Measurements from ENCODE around the gene ZNF512B.

- no peak for TF ChIP-seq CTCF (IDR thresholded peaks at IDR 0.05)
- no peak for TF ChIP-seq POLR2A (IDR thresholded peaks at IDR 0.05)
- TF ChIP-seq POLR2AphosphoS5 (IDR thresholded peaks at IDR 0.05; ENCODE audit: insufficient read depth in 1 of 2, low read depth in 1 of 2) = no peak
Measured at GRCh38 chr20:63964412-63964811, 5.3 kb downstream of the ZNF512B start.

All from vagina (tissue), 2 donors.